GM18505 (cell line): ENCODE measurements around the gene CWC15.
"Not testable (repeated sequence)": the region's sequence is repeated elsewhere in the genome, so short reads cannot be mapped to it uniquely, and the experiment has no call there.

Source experiments
- ATAC-seq: cut with Tn5 transposase; IDR thresholded peaks from one replicate; pipeline ENCODE4 v1.9.1; 2021; ENCODE audit not compliant: unreplicated experiment
- POLR2A ChIP-seq: IDR thresholded peaks from 4 replicates; pipeline ENCODE4 v1.6.1; 2011; ENCODE audit warnings: borderline replicate concordance; ENCODE audit not compliant: insufficient read depth, insufficient read length; ENCODE audit errors: extremely low read depth

Gene CWC15

DNA sequence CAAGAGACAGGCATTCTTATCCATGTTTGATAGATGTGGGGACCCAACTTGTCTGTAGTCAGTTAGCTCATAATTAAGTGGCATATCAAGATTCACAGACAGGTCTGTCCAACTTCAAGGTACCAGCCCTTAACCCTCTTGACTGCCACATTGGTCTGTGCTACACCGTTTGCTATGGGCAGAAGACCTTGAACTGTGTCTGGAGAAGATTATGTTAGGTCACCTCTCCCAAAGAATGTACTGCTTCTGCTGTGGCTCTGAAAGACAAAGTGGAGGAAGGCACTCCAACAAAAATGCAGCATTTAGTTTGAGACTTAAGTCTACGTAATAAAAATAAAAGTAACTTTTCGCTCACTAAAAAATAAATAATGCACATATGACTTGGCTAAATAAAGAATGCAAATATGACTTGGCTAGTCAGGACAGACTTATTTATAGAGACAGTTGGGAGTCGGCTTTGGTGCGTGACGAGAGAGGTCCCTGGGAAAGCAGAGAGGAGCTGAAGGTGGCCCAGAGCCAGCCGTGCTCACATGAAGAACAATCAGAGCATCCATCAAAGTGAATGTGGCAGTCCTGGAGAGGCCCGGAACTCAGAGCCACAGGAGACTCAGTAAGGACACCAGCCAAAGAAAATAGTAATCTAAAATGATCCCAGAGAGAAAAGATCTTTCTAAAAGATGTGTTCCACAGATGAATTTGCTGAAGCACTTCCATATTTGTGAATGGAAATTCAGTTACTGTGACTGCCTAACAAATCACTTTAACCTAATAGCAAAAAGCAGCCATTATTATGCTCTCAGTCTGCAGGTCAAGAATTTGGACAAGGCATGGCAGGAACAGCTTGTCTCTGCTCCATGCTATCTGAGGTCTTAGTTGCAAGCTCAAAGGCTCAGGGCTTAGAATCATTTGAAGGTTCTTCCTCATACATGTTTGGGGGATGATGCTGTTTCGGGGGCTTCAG is 35.0 kb downstream of the CWC15 start:
- TF ChIP-seq POLR2A: no peak
- ATAC-seq: no peak

DNA sequence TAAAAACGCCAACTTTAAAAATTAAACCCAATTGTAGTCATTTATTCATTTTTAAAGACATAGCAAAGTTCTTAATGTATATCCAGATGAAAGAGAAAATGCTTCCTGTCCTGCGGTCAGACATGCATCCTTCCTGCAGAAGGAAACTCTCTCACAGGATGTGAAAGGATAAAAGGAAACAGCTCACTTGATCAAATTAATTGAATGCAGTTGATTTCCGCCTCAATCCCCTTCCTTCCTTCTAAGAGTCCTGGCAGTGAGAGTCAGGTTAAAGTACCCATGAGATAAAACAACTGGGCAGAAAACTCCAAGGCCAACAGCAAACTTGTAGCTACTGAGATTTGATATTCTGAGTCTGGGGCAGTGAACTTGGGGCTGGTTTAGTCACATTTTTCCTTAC is 38.5 kb downstream of the CWC15 start:
- ATAC-seq: no peak
- TF ChIP-seq POLR2A: no peak

DNA sequence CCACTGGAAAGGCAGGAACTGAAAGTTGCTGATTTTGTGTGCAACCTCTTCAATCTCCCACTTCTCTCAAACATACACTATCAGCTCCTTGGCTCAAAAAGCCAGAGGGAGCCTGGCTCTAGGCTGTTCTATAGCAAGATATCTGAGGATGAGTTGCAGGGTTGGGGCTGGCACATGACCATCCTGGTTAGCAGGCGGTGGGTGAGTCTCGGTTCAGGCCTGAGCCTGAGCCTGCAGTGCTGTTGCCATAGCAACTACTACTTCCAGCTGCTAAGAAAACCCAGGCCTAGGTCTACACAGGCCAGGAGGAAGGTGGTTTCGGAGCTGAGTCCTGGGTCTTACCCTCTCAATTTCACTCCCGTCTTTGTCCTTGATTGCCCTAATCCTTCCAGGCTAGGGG is 39.0 kb downstream of the CWC15 start:
- no peak for TF ChIP-seq POLR2A
- ATAC-seq: no peak

DNA sequence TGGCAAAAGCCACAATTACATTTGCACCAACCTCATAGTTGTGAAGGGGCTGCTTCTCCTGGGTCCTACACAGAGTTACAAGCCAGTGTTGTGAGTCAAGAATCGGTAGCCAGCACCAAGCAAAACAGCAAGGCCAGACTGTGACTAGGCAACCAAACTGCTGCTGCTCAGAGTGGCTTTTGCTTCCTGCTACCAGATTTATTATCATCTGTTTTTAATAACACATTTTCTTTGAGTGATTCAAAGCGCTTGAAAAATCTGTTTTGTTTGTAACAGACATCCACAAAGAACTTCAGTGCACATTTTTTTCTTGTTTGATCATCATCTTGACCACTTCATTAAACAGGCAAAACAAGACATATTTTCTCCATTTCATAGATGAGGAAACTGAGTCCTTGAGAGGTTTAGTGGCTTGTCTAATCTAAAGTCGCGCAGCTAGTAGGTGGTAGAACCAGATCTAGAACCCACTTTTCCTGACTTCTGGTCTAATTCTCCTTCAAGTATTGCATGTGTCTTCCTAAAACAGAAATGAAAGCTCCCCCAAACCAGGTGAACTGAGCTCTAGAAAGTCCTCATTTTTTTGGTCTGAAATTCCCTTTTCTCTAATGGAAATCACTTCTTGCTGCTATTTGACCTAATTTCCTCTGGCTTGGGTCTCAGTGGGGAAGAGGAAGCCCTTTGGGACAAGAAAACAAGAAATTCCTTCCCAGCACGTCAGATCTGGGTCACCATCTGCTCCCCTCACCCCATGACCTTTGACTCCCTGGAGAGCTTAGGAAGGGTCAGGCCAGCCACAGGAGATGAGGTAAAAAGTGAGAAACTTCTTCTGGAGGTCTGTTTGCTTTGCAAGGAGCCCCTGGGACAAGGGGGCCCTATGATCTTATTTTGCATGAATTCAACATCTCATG is 39.9 kb downstream of the CWC15 start:
- ATAC-seq: no peak

DNA sequence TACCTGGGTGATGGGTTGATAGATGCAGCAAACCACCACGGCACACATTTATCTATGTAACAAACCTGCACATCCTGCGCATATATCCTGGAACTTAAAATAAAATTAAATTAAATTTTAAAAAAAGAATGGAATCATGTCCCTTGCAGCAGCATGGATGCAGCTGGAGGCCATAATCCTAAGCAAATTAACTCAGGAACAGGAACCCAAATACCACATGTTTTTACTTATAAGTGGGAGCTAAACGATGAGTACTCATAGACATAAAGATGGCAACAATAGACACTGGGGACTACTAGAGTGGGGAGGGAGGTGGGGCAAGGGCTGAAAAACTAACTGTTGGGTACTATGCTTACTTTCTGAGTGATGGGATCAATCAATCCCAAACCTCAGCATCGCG is 40.9 kb downstream of the CWC15 start:
- TF ChIP-seq POLR2A: no peak
- no peak for ATAC-seq

More for the DNA sequence above, 39.9 kb downstream of the CWC15 start:
- TF ChIP-seq POLR2A: no peak

DNA sequence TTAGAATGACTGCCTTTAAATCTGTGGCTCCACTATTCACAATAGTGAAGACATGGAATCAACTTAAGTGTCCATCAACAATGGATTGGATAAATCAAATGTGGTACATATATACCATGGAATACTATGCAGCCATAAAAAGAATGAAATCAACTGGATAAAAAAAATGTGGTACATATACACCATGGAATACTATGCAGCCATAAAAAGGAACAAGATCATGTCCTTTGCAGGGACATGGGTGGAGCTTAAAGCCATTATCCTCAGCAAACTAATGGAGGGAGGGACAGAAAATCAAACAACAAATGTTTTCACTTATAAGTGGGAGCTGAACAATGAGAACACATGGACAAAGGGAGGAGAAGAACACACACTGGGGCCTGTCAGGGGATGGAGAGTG is 41.3 kb downstream of the CWC15 start:
- ATAC-seq: not testable (repeated sequence)

DNA sequence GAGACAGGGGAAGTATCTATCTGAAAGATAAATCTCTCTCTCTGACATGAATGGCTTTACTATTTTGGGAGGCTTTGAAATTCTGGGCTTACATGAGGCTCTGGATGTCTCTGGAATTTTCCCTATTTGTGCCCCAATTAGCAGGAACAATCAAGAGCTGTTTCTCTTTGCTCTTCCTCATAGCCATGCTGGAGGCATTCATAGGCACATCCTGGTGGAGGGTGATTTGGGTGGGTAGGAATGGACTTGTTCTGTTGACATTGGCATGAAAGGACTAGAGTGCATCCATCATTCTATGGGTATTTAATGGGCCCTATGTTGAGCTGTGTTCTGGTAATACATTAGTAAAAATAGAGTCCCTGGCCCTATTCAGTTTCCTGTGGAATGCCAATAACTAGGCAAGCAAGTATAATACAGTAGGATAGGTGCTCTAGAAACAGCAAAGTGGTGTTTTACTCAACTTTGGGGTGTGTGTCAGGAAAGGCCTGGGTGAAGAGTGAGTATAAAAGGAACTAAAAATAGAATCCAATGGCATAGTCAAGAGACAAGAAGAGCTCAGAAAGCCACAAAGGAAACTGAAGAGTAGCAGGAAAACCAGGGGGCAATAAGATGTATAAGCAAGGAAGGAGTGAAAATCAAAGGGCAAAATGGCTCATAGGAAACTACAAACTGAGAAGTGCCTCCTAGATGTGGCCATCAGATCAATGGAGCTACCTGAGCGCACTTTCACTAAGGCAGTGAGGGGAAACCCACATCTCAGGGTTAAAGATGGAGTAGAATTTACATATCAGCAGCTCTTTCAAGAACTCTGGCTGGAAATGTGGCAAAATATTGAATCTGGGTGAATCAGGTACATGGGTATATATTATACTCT is 45.0 kb downstream of the CWC15 start:
- no peak for ATAC-seq

DNA sequence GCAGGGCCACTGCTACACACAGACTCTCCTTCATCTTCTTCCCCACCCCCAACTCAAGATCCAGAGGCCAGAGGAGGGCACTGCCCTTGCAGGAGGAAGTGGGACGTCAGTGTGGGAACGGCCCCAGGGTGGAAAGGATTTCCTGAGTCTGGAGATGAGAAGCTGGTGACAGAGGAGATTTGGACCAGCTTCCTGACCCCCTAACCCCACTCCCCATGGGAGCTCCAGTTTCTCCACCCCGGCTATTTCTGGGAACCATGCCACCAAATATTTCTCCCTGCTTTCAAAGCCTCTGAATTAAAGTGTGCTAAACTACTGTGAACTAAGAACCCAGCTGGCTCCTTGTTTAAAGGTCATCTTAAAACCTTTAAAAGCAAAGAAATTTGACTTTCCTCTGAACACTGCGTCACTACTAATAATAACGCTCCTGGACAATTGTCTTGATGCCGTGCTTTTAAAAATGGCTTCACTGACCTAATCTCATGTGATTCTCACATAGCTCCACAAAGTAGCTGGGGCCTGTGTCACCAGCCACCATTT is 46.6 kb downstream of the CWC15 start:
- ATAC-seq: no peak
- TF ChIP-seq POLR2A: no peak

More for the DNA sequence above, 45.0 kb downstream of the CWC15 start:
- TF ChIP-seq POLR2A: no peak

DNA sequence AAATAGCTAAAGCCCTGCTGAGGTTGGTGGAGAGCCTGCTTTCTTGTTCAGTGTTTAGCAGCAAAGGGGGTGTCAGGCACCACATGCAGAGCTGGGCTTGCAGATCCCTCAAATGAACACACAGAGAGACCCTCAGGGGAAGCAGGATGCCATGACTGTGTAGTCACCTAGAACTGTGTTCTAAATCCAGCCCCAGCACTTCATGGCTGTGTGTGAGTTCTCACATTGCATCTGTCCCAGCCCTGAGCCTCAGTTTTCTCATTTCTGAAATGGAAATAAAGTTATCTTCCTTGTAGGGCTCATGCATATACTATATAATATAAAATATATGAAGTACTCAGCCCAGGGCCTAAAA is 47.1 kb downstream of the CWC15 start:
- ATAC-seq: no peak
- no peak for TF ChIP-seq POLR2A

DNA sequence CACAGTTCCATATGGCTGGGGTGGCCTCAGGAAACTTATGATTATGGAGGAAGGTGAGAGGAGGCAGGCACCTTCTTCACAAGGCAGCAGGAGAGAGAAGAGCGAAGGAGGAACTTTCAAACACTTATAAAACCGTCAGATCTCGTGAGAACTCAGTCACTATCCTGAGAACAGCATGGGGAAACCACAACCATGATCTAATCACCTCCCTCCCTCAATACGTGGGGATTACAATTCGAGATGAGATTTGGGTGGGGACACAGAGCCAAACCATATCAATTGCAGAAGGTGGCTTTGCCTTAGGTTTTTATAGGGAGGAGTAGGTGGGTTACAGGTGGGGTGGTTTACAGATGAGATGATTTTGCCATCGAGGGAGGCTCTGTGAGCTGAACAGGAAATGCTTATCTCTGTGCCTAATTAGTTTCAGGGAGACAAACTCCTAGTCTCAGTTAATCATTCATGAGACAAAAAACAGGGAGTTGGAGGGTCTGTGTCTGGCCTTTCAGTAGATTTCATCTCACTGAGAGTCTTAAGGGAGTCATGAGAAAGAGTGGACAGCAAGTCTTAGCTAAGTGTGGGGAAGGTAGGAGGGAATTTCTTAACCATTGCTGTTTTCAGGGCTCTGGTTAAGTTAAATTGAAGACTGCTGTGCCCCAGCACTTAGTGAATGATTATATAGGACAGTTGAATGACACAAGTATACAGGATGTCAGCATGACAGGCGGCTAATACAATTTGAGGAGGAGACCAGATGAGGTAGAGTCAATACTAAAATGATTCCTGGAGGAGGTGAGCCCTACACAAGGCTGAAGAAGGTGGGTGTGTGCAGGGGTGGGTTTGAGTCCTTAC is 47.7 kb downstream of the CWC15 start:
- no peak for ATAC-seq
- TF ChIP-seq POLR2A: no peak

DNA sequence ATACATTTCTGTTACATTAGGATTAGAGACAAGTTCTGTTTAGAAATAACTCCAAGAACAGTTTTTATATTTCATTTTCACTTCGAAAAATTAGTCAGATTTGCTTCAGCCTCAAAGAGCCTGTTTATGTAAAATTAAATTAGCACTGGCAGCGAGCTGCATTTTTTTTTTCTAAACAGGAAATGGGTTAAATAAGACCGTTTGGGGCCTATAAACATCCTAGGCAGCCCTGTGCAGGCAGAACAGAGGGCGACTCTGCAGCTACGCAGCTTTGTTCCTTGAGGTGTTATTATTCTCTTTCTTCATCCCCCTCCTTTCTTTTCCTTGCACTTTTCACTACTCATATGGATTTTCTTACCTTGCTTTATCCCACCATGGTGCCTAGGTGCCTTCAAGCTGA is 48.7 kb downstream of the CWC15 start:
- no peak for ATAC-seq
- no peak for TF ChIP-seq POLR2A

DNA sequence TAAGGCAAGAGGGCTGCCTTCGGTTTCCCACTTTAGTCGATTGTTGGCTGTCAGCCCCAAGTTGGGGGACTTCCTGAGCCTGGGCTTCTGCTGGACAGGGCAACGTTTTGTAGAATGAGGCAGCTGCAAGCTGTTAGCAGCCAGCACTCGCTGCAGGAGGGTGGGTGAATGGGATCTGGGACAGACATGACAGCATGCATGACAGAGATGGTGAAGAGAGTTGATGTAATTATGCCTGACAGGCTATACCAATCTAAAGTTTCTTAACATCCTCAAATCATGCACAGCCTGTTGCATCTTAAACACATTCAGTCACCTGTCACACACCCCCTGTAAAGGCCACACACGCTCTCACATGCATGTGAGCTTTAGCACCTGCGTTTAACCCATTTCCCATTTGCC is 49.2 kb downstream of the CWC15 start:
- TF ChIP-seq POLR2A: no peak
- no peak for ATAC-seq
